ENCODE results near the gene HECW1.

Gene HECW1

GRCh38 chr7:43437001-43437400 lies 324.6 kb downstream of the HECW1 start:
- DNase-seq (ENCODE audit: low spot score), result no peak

- no peak for DNase-seq (ENCODE audit: low spot score)
These were observed 326.5 kb downstream of the HECW1 start for GRCh38 chr7:43438897-43439479.

- DNase-seq (ENCODE audit: low spot score), result peak; percentile 37
These were observed 327.4 kb downstream of the HECW1 start for GRCh38 chr7:43439631-43440401.

GRCh38 chr7:43441231-43442130 lies 329.0 kb downstream of the HECW1 start:
- no peak for DNase-seq (ENCODE audit: low spot score)

- DNase-seq (ENCODE audit: low spot score), result no peak
These were observed 330.9 kb downstream of the HECW1 start for GRCh38 chr7:43443381-43443780.

GRCh38 chr7:43444711-43445578 lies 332.5 kb downstream of the HECW1 start:
- DNase-seq (ENCODE audit: low spot score), result no peak

GRCh38 chr7:43449577-43449976 lies 337.1 kb downstream of the HECW1 start:
- DNase-seq (ENCODE audit: low spot score), result no peak

- DNase-seq (ENCODE audit: low spot score), result no peak
These were observed 338.4 kb downstream of the HECW1 start for GRCh38 chr7:43450894-43451293.

- no peak for DNase-seq (ENCODE audit: low spot score)
These were observed 342.6 kb downstream of the HECW1 start for GRCh38 chr7:43454936-43455518.

- DNase-seq (ENCODE audit: low spot score), result no peak
These were observed 343.8 kb downstream of the HECW1 start for GRCh38 chr7:43456200-43456599.

- no peak for DNase-seq (ENCODE audit: low spot score)
These were observed 346.0 kb downstream of the HECW1 start for GRCh38 chr7:43458330-43459018.

GRCh38 chr7:43459019-43459337 lies 346.5 kb downstream of the HECW1 start:
- no peak for DNase-seq (ENCODE audit: low spot score)

- no peak for DNase-seq (ENCODE audit: low spot score)
These were observed 348.4 kb downstream of the HECW1 start for GRCh38 chr7:43460733-43461348.

GRCh38 chr7:43461349-43462024 lies 349.0 kb downstream of the HECW1 start:
- no peak for DNase-seq (ENCODE audit: low spot score)

- no peak for DNase-seq (ENCODE audit: low spot score)
These were observed 350.4 kb downstream of the HECW1 start for GRCh38 chr7:43462836-43463235.

- DNase-seq (ENCODE audit: low spot score), result no peak
These were observed 351.0 kb downstream of the HECW1 start for GRCh38 chr7:43463401-43463980.

GRCh38 chr7:43465581-43466554 lies 353.4 kb downstream of the HECW1 start:
- DNase-seq (ENCODE audit: low spot score), result no peak

GRCh38 chr7:43467406-43467805 lies 355.0 kb downstream of the HECW1 start:
- DNase-seq (ENCODE audit: low spot score), result no peak

All from CD4-positive, alpha-beta T cell treated with Interleukin-6 at 100 ng/mL for 8 hours (primary cell).